IPS DF 6.9 (cell line): ENCODE measurements around the gene MPPED1.

ENCODE experiments used
- DNase-seq: peaks from one replicate; pipeline ENCODE4 v3.0.0-alpha.2; 2013; ENCODE audit warnings: low read depth, low spot score
- H3K27ac ChIP-seq: one replicate; pipeline ENCODE4 v1.5.1; 2013; ENCODE audit warnings: low read length, control low read depth
- H3K27me3 ChIP-seq: 2 replicates; pipeline ENCODE4 v1.6.1; 2013; ENCODE audit warnings: mild to moderate bottlenecking, low read length; ENCODE audit not compliant: control insufficient read depth, insufficient read depth
- H3K36me3 ChIP-seq: 2 replicates; pipeline ENCODE4 v1.6.1; 2013; ENCODE audit warnings: low read length; ENCODE audit not compliant: control insufficient read depth, insufficient read depth
- H3K4me1 ChIP-seq: 2 replicates; pipeline ENCODE4 v1.6.1; 2013; ENCODE audit warnings: low read length; ENCODE audit not compliant: control insufficient read depth, insufficient read depth
- H3K4me3 ChIP-seq: 2 replicates; pipeline ENCODE4 v1.5.1; 2013; ENCODE audit warnings: mild to moderate bottlenecking, low read length
- H3K9me3 ChIP-seq: 2 replicates; pipeline ENCODE4 v1.6.1; 2013; ENCODE audit warnings: low read length, inconsistent platforms; ENCODE audit not compliant: control insufficient read depth, insufficient read depth
- WGBS: extraction: QIAGEN DNeasy Blood & Tissue Kit; methylation state at CpG from one replicate; pipeline ENCODE4 v1.1.7; 2013; ENCODE audit warnings: mixed read lengths, missing lambda C conversion rate; ENCODE audit not compliant: insufficient read length, insufficient coverage; 5-methylcytosine and 5-hydroxymethylcytosine counted together

The MPPED1 gene

GRCh38 chr22:43439368-43440103 is 27.7 kb downstream of the MPPED1 start:
- no peaks in the 10 kb centered on the region for H3K9me3 ChIP-seq
- no peaks in the 10 kb centered on the region for H3K4me1 ChIP-seq
- no peak overlapping the region for H3K4me3 ChIP-seq
- no peak for DNase-seq
- no CpG with 5 or more reads among the region's 18 CpGs for WGBS
- no peaks in the 10 kb centered on the region for H3K27me3 ChIP-seq
- no peaks in the 10 kb centered on the region for H3K36me3 ChIP-seq
- H3K27ac ChIP-seq, result no peak overlapping the region

DNA sequence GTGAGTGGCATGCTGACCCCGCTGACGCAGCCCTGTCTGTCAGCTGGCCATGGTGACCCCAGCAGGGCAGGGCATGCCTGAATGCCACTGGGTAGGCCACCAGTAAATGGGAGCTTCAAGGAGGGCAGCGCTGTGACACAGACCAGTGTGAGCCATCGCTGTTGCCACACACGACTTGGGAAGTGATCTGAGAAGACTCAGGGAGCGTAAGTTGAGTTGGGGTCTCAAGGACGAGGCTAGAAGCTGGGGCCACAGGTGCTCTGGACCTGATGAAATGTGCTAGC is 28.2 kb downstream of the MPPED1 start:
- no peak overlapping the region for H3K4me3 ChIP-seq
- H3K36me3 ChIP-seq, result no peaks in the 10 kb centered on the region
- WGBS, result no CpG with 5 or more reads among the region's 7 CpGs
- H3K27ac ChIP-seq, result no peak overlapping the region
- no peak for DNase-seq
- H3K4me1 ChIP-seq, result no peaks in the 10 kb centered on the region
- no peaks in the 10 kb centered on the region for H3K9me3 ChIP-seq
- no peaks in the 10 kb centered on the region for H3K27me3 ChIP-seq

- H3K4me1 ChIP-seq, result no peaks in the 10 kb centered on the region
- DNase-seq, result no peak
- WGBS, result no CpG with 5 or more reads among the region's 4 CpGs
- H3K9me3 ChIP-seq, result no peaks in the 10 kb centered on the region
- H3K36me3 ChIP-seq, result no peaks in the 10 kb centered on the region
- H3K27ac ChIP-seq, result no peak overlapping the region
- H3K27me3 ChIP-seq, result no peaks in the 10 kb centered on the region
- no peak overlapping the region for H3K4me3 ChIP-seq
Observed at GRCh38 chr22:43440556-43440955, 28.7 kb downstream of the MPPED1 start.

- no peaks in the 10 kb centered on the region for H3K9me3 ChIP-seq
- no peaks in the 10 kb centered on the region for H3K36me3 ChIP-seq
- no CpG with 5 or more reads among the region's 6 CpGs for WGBS
- no peak overlapping the region for H3K4me3 ChIP-seq
- no peak for DNase-seq
- H3K4me1 ChIP-seq, result no peaks in the 10 kb centered on the region
- H3K27me3 ChIP-seq, result no peaks in the 10 kb centered on the region
- H3K27ac ChIP-seq, result no peak overlapping the region
Observed at GRCh38 chr22:43441216-43441615, 29.4 kb downstream of the MPPED1 start.

GRCh38 chr22:43441751-43442150 is 29.9 kb downstream of the MPPED1 start:
- Histone ChIP-seq H3K4me3 (no peak overlapping the region), H3K36me3 (no peaks in the 10 kb centered on the region), H3K9me3 (no peaks in the 10 kb centered on the region), H3K27me3 (no peaks in the 10 kb centered on the region), H3K27ac (no peak overlapping the region), H3K4me1 (no peaks in the 10 kb centered on the region)
- whole genome bisulfite sequencing, result no CpG with 5 or more reads among the region's 8 CpGs
- DNase-seq, result no peak

GRCh38 chr22:43442386-43443151 is 30.8 kb downstream of the MPPED1 start:
- Histone ChIP-seq H3K27me3 (no peaks in the 10 kb centered on the region), H3K9me3 (no peaks in the 10 kb centered on the region), H3K4me1 (no peaks in the 10 kb centered on the region), H3K36me3 (no peaks in the 10 kb centered on the region), H3K4me3 (no peak overlapping the region), H3K27ac (no peak overlapping the region)
- no peak for DNase-seq
- no CpG with 5 or more reads among the region's 16 CpGs for WGBS

GRCh38 chr22:43443152-43443471 is 31.3 kb downstream of the MPPED1 start:
- DNase-seq, result no peak
- H3K36me3 ChIP-seq, result no peaks in the 10 kb centered on the region
- no peak overlapping the region for H3K4me3 ChIP-seq
- H3K4me1 ChIP-seq, result no peaks in the 10 kb centered on the region
- H3K27me3 ChIP-seq, result no peaks in the 10 kb centered on the region
- no CpG with 5 or more reads among the region's 6 CpGs for WGBS
- H3K9me3 ChIP-seq, result no peaks in the 10 kb centered on the region
- H3K27ac ChIP-seq, result no peak overlapping the region

DNA sequence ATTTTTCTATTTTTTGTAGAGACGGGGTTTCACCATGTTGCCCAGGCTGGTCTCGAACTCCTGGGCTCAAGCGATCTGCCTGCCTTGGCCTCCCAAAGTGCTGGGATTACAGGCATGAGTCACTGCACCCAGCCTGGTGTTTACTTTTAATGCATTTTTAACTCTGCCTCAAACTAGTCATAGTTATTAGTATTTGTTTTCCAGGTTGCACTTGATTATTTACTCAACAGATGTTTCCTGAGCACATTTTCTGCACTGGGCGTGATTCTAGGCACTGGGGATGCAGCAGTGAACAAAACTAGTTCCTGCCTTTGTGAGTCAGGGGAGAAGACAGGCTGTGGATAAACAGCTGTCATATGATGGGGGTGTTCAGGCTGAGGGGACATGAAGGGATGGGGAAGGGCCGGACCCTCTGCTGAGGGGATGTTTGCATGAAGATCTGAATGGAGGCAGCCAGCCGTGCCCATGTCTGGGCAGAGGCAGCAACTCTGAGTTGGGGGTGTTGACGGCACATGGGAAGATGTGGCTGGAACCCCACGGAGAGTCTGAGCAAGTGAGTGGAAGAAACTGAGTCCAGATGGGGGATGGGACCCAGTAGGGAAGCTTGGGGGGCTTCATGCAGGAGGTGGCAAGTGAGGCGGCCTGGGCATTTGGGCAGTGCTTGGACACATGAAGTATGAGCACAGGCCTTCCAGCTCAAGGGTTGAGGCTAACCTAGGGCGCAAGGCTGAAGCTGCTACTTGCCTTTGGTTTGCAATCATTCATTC is 34.4 kb downstream of the MPPED1 start:
- Histone ChIP-seq H3K9me3 (no peaks in the 10 kb centered on the region), H3K36me3 (no peaks in the 10 kb centered on the region), H3K4me3 (no peak overlapping the region), H3K4me1 (no peaks in the 10 kb centered on the region), H3K27me3 (no peaks in the 10 kb centered on the region), H3K27ac (no peak overlapping the region)
- no peak for DNase-seq
- no CpG with 5 or more reads among the region's 10 CpGs for WGBS

GRCh38 chr22:43446916-43447315 is 35.1 kb downstream of the MPPED1 start:
- Histone ChIP-seq H3K4me1 (no peaks in the 10 kb centered on the region), H3K27me3 (no peaks in the 10 kb centered on the region), H3K36me3 (no peaks in the 10 kb centered on the region), H3K4me3 (no peak overlapping the region), H3K27ac (no peak overlapping the region), H3K9me3 (no peaks in the 10 kb centered on the region)
- no peak for DNase-seq
- WGBS, result no CpG with 5 or more reads among the region's 8 CpGs

DNA sequence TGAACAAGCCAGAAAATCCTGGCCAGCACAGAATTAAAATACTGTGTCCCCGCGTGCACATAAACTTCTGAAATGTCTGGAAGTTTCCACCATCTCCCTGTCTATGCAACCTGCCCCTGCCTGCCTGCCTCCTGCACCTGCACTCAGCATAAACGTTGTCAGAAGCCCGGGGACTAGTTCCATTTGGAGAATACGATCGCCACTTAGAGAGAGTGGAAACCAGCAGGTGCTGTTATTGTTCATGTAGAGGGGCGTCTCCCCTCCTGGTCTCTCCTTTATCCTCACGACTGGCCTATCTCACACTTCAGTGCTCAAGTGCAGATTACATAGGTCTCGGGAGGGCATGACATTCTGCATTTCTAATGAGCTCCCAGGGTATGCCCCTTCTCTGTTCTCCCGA is 35.6 kb downstream of the MPPED1 start:
- Histone ChIP-seq H3K27ac (no peak overlapping the region), H3K27me3 (no peaks in the 10 kb centered on the region), H3K4me1 (no peaks in the 10 kb centered on the region), H3K4me3 (no peak overlapping the region), H3K36me3 (no peaks in the 10 kb centered on the region), H3K9me3 (no peaks in the 10 kb centered on the region)
- DNase-seq, result no peak
- no CpG with 5 or more reads among the region's 10 CpGs for WGBS
